ENCODE measurements around the gene MRPL22.
"Not testable (repeated sequence)": the region's sequence is repeated elsewhere in the genome, so short reads cannot be mapped to it uniquely, and the experiment has no call there.

Gene MRPL22

DNA sequence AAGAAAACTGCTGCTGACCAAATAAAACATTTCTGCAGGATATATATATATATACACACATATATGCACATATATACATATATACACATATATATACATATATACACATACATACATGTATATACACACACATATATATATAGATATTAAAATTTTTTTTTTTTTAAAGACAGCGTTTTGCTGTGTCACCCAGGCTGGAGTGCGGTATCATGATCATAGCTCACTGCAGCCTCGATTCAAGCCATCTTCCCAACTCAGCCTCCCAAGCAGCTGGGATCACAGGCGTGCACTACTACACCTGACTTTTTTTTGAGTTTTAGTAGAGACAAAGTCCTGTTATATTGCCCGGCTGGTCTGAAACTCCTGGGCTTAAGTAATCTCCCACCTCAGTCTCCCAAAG is 2.7 kb downstream of the MRPL22 start:
- no peak for DNase-seq

DNA sequence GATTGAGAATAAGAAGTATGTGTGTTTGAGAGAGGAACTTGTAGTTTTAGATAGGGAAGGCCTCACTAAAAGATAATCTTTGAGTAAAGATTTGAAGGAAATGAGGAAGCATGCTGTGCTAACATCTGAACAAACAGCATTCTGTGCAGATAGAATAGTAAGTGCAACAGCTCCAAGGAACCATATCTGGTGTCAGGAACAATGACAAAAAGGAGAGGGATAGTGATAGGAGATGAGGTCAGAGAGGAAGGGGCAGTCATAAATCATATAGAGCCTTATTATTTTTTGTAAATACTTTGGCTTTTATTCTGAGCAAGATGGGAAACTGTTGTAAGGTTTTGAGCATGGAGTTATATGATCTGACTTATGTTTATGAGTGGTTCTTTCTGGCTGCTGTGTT is 3.8 kb downstream of the MRPL22 start:
- DNase-seq = no peak

DNA sequence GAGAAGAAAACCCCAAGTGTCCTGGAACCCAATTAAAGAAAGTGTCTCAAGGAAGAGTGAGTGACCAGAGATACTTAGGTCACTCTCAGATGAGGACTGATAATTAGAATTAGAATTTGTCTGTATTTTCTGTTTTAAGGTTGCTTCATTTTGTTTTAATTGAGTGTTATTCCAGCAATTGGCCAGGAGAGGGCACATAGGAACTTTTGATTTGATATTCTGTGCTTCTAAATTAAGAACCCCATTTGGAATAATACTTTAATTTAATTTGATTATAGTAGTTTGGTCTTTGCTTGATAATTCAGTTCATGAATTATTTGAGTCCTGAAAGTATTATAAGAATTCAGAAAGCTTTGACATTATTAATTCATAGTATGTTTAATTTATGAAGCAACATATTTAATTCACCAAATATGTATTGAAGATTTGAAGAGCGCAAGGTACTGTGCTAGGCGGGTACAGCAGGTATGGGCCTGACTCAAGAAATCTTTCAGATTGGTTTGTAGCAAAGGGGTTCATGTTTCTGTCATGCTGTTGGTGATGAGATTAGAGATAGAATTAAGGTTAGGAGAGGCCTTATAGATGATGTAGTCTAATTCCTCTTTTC is 4.9 kb downstream of the MRPL22 start:
- peak in 1 of 2 experiments; percentile 26 for DNase-seq

DNA sequence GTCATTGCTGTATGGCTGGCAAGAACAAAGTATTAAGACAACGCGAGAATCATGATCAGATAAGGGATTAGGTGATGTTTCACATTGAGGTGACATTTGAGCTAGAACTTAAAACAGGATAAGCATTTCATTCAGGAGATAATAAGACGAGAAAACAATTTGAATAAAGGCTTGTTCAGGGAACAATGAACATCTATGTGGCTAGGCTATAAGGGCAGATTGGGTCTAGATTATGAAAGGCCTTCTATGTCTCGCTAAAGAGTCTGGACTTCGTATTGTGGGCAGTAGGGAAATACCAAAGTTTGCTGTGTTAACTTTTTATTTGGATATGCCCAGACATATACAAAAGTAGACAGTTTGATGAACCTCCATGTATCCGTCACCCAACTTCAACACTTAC is 6.9 kb downstream of the MRPL22 start:
- DNase-seq = no peak

DNA sequence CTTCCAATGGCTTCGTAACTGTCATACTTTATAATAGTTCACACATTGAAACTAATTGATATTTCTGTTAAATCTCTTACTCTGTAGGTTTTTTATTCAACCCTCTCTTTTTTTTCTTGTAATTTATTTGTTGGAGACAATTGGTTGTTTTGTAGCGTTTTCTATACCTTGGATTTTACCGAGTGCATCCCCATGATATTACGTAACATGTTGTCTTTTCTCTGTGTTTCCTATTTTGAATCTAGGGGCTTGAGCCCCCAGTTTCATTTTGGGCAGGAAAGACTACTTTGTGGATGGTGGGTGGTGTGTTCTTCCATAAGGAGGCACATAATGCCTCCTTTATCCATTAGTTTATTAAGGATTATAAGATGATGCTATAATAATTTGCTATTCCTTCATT is 7.4 kb downstream of the MRPL22 start:
- no peak for DNase-seq

DNA sequence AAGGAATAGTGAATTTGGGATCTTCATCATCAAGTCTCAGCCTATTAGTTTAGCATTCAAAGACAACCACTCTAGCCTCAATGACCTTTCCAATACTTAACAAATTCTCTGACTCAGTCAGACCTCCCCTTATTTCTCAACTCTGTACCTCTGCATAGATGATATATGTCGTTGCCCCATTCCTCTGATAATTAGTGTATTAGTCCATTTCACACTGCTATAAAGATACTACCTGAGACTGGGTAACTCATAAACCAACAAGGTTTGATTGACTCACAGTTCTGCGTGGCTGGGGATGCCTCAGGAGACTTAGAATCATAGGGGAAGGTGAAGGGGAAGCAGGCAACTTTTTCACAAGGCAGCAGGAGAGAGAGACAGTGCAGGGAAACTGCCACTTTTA is 8.9 kb downstream of the MRPL22 start:
- DNase-seq = no peak

DNA sequence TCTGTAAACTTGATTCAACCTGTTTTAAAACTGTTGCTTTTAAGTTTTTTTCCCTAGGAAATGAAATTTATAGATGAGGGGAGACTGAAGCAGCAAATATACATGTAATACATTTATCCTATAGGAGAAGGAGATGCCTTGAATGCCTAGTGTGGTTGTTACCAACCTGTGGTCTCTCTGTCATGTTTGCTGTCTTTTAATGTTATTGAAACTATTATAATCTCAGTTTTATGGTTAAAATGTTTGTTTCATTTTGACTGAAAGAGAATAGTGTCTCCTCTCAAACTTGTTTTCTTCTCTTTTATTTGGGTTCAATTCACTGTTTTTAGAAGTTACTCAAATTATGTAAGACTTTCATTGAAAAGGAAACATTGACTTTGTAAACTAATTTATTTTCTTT is 15.8 kb downstream of the MRPL22 start:
- no peak for DNase-seq

DNA sequence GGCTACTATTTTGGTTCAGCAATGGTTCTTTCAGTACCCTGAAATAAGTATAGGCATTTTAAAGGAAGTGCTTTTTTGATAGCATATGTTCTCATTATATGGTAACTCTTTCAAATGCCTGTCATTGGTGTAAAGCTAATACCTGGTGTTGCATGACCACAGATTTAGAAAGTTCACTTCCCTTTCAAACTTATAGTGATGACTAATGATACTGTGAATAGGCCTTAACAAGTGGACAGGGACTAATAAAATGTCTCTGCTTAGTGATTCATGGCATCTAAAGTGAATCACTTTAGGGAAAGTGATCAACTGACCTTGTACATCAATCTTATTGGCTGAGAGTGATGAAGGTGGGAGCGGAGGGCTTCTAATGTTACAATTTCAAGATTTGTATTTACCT is 21.6 kb downstream of the MRPL22 start:
- no peak for DNase-seq

DNA sequence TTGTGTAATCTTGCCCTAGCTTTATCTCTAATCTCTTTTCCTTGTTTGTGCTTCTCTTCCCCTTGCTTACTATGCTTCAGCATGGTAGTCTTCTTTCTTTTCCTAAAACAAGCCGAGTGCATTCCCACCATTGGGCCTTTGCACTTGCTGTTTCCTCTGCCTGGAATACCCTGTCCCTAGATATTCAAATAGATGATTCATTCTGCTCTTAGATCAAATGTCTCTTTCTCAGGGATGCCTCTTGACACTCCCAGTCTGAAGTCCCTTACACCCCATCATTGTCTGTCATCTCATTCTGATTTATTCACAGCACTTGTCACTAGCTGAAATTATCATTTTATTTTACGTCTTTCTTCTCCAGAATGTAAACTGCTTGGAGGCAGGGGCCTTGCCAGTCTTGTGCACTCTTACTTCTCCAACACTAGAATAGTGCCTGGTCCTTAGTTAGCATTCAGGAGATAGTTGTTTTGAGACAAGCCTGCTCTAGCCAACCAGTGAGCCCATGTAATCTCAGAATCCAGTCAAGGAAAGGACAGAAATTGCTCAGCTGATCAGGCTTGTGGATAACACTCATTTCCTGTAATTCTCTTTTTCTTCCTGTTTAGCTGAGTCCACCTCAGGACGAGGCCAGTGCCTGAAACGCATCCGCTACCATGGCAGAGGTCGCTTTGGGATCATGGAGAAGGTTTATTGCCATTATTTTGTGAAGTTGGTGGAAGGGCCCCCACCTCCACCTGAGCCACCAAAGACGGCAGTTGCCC is 25.4 kb downstream of the MRPL22 start:
- no peak for DNase-seq

DNA sequence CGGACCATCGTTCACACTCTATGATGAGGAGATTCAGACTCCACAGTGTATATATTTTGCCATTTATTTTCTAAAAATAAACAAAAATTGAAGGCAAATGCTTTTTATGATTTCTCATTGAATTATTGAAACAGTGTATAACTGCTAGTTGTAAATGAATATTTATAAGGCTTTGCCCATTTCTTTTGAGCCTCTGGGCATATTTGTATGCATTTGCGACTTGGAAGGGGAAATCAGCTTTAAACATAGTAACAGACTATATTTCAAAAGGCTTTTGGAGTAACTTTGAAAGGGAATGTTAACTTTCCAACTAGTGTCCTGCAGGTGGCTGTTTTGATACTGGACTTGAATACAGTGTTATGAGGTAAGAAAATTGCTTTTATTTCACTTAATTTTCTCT is 26.0 kb downstream of the MRPL22 start:
- no peak for DNase-seq

DNA sequence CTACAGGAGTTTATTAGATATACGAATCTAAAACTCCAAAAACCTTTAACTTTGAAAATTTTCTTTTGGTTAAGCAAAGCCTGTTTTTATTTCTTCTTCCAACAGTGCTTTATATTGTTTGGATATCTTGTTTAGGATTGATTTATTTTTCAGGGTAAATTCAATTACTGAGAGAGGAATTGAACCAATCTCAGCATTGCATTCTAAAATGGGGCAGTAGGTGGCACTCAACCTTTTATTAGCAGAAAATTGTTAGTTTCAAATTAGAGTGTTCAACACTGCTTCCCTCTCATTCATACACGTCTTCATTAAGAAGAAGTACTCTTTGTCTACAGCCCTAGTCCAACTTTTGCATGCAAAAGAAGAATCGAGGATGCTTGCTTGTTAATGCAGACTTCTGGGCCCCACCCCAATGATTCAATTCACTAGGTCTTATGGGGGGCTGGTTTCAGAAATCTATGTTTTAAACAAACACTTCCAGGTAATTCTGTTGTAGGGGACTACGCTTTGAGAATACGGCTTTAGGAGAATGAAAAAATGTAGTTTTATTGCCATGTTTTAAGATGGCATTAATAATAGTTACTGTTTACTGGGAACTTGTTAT is 26.6 kb downstream of the MRPL22 start:
- peak in 1 of 2 experiments; percentile 8 for DNase-seq

DNA sequence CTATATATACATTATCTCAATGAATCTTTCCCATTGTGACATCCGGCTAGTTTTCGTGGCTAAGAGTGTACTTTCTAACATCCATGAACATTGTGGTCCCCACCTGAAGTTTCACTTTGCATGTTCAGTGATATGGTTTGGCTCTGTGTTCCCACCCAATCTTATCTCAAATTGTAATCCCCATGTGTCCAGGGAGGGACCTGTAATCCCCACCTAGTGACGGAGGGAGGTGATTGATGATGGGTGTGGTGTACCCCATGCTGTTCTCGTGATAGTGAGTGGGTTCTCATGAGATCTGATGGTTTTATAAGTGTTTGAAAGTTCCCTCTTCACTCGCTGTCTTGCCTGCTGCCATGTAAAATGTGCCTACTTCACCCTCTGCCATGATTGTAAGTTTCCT is 28.1 kb downstream of the MRPL22 start:
- no peak for DNase-seq

DNA sequence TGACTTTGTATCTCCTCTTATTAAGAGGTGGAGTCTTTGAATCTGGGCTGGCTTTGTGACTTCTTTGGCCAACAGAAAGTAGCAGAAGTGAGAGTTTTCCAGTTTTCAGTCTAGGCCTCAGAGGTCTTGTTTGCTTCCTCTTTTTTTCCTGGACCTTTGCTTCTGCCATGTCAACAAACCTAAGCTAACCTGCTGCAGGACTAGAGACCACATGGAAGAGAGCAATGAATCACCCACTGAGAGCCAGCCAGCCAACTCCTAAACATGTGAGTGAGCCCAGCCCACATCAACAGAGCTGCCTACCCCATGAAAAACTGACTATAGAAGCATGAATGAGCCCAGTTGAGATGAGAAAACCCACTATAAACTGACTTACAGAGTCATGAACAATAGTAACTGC is 29.9 kb downstream of the MRPL22 start:
- no peak for DNase-seq

DNA sequence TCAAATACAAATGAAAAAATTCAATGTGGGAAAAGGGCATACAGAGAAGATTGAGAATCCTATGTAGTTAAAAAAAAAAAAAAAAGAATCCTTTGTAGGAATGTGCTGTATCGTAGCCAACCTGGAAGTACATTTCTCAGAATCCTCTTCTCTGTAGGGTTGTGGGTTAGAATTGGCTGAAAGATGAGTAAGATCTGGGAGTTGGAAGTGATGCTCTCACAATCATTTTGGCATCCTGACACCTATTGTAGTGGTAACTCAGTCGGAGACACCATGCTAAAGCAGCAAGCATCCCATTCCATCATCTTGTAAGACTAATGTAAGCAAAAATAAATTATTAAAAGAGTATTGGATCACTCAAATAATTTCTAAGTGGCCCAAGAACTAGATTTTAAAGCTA is 30.6 kb downstream of the MRPL22 start:
- DNase-seq = no peak

DNA sequence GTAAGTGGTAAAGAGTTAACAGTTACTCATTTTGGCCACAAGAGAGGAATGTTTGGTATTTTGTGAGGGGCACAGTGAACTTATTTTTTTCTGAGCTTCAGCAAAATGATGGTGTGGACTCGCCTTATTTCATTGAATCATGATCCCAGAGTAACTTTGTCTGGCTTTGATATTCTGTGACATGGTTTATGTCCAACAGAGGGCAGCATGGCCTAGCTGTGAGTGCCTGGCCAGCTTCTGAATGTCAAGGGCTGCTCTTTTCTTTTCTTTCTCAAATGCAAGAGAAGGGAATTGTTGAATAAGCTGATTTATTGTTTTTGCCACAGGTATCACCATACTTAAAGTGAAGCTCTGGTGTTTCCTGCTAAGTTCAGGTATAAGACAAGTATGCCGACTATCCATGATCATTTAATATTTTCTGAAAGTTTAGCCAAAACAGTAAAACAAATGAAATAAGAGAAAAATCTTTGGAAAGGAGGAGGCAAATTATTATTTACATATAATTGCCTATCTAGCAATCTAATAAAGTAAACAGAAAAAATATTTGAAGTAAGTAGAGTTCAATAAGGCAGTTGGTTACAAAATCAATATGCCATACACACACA is 31.7 kb downstream of the MRPL22 start:
- peak; percentile 19 to 54 for DNase-seq

DNA sequence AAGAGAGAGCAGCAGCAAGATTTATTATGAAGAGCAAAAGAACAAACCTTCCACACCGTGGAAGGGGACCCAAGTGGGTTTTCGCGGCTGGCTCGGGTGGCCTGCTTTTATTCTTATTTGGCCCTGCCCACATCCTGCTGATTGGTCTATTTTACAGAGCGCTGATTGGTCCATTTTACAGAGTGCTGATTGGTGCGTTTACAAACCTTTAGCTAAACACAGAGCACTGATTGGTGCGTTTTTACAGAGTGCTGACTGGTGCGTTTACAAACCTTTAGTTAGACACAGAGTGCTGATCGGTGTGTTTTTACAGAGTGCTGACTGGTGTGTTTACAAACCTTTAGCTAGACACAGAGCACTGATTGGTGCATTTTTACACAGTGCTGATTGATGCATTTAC is 35.2 kb downstream of the MRPL22 start:
- DNase-seq = not testable (repeated sequence)

DNA sequence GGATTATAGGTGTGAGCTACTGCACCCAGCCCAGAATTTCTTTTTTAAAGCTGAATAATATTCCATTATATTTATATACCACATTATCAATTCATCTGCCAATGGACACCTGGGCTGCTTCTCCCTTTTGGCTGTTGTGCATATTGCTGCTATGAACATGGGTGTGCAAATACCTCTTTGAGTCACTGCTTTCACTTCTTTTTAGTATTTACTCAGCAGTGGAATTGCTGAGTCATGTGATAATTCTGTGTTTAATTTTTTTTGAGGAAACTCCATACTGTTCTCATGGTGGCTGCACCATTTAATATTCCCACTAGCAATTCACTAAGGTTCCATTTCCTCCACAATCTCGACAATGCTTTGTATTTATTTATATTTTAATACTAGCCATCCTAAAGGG is 36.5 kb downstream of the MRPL22 start:
- DNase-seq = no peak

DNA sequence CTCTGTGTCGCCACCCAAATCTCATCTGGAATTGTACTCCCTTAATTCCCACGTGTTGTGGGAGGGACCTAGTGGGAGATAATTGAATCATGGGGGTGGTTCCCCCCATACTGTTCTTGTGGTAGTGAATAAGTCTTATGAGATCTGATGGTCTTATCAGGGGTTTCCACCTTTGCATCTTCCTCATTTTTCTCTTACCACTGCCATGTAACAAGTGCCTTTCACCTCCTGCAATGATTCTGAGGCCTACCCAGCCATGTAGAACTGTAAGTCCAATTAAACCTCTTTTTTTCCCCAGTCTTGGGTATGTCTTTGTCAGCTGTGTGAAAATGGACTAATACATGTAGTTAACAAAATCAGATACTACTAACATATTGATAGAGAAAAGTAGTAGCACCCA is 37.4 kb downstream of the MRPL22 start:
- DNase-seq = not testable (repeated sequence)

DNA sequence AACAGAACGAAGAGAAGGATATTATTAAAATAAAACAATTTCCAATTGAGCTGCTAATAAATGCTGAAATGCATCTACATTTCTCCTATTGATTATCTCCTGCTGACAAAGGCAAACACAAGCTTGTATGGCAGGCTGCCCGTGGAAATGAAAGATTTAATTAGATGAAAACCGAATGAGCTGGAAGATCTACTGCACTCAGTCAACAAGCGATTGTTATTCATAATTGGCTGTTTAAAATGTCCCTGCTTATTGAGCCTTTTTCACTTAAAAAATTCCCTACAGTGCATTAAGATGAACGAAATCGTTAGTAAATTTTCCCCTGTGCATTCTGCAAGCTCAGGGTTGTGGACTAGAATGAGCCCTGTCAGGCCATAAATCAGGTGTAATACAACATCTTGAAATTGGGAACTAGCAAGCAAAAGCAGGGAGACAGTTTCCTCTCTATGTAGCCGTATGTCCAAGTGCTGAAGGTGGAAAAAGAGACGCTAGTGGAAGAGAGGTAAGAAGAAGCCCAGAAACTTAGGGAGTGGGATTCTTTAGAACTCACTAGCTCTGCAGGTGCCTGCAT is 44.2 kb downstream of the MRPL22 start:
- DNase-seq = no peak

DNA sequence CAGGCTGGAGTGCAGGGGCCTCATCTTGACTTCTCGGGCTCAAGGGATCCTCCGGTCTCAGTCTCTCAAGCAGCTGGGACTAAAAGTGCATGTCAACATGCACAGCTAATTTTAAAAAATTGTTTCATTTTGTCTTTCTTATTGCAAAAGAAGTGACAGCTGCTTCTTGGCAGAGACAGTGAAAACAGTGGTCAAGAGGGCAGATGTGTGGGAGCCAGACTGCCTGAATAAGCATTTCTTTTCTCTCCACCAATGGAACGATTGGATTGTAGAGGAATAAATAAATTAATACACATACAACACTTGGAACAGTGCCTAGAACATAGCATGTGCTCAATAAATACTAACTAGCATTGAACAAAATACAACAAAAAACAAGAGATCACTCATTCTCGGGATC is 45.3 kb downstream of the MRPL22 start:
- DNase-seq = no peak

DNA sequence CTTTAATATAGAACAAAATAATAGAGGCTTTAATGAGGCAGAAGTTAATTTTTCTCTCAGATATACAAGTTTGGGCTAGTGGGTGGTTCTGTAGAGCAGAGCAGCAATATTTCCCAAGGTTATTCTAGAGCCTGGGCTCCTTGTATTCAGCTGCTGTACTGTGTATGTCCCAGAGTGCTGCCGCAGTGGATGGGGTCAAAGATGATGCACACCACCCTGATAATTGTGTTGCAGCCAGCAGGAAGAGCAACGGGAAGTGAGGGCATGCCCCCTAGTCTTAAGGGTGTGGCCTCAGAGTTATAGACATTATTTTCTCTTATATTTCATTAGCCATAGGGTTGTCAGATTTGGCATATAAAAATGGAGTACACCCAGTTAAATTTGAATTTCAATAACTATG is 48.8 kb downstream of the MRPL22 start:
- no peak for DNase-seq

DNA sequence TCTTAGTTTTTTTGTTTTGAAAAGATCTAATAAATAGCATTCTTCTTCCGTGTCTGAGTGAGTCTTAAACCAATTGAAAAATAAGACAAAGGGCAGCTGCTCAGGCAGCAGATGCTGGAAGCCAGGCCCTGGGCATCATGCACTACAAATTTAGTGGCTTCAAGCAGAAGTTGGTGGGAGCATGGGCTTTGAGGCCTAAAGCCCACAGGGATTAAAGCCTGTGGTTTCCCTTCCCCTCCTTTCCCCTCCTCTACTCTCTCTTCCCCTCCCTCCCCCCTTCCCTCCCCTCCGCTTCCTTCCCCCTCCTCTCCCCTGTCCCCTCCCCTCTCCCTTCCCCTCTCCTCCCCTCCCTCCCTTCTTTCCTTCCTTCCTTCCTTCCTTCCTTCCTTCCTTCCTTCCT is 52.6 kb downstream of the MRPL22 start:
- DNase-seq = no peak

DNA sequence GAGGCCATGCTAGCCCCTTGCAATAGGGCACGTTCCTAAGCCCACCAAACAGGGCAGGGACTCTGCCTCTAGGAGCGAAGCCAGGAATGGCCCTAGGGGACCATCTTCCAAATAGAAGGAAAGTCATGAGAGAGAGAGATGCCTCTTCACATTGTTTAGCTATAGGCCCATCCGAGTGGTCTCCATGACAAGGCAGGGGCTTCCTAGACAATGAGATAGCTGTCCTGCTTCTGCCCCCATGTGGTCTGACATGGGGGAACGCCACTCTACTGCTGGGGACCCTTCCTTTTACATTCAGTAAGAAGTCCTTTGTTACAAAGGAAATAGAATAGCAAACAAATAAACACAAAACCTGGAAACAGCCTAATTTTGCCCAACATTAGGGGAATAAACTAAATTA is 54.8 kb downstream of the MRPL22 start:
- peak in 1 of 2 experiments; percentile 3 for DNase-seq

DNA sequence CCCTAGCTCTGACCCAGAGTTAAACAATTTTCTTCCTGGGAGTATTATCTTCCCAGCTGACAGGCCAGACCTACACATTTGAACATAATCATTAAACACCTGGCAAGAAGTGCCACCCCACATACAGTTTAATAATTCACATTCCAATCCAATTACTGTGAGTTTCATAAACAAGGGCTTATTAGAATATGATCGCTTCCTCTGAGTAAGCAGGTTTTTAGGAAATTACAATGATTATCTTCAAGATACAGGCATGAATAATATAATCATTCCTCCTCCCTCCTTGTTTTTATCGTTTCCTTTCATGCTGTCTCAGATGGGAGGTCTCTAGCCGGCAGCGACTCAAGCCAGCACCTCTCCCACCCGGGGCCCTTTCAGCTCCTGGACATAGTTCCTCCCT is 56.9 kb downstream of the MRPL22 start:
- DNase-seq = peak in 1 of 2 experiments; percentile 66
